ENCODE measurements around the gene NEGR1. TPM values are rescaled to one million over a fixed set of nuclear protein-coding genes. Genes with fewer than 3 reads are reported as not detected.

The NEGR1 gene
- total RNA-seq, 4 donors from 2014 or later, result 14.5 to 50.8 (median 29.1) TPM

DNA sequence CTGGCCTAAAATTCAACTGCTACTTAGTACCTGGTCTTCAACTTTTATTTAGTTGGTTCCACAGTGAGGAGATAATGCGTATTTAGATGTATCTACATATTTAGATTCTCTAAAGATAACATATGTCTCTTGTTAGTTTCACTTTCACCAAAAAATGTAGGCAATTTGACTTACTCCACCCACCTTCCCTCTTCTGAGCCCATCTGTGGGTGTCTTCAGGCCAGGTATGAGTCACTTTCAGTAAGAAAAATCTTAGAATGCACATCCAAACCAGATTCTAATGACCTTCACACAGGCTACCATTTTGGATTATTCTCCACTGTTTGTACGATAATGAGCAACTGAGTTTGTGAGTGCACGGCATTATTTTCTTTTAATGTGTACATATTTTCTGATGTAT lies 501.7 kb downstream of the NEGR1 start:
- DNase-seq (ENCODE audit: low spot score) (no peak), ATAC-seq (ENCODE audit: low FRiP score) (no peak)
- TF ChIP-seq, protein P1, sequence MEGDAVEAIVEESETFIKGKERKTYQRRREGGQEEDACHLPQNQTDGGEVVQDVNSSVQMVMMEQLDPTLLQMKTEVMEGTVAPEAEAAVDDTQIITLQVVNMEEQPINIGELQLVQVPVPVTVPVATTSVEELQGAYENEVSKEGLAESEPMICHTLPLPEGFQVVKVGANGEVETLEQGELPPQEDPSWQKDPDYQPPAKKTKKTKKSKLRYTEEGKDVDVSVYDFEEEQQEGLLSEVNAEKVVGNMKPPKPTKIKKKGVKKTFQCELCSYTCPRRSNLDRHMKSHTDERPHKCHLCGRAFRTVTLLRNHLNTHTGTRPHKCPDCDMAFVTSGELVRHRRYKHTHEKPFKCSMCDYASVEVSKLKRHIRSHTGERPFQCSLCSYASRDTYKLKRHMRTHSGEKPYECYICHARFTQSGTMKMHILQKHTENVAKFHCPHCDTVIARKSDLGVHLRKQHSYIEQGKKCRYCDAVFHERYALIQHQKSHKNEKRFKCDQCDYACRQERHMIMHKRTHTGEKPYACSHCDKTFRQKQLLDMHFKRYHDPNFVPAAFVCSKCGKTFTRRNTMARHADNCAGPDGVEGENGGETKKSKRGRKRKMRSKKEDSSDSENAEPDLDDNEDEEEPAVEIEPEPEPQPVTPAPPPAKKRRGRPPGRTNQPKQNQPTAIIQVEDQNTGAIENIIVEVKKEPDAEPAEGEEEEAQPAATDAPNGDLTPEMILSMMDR (IDR thresholded peaks at IDR 0.05), result no peak

DNA sequence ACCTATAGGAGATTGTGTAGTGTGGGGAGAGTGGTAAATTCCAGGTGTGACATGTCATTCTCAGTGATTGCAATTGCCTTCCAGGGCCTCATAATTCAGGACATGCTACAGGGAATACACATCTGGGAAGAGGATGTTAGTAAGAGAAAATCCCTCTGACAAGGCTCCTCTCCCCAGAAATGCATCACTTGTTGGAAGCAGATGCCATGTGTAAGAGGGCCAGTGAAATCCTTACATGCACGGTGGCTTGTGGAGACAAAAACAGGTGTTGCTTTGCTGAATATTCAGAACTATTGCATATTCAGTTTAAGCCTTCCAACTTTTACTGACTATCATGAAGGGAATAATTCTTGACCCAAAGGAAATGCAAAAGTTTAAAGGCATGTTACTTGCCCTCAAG lies 503.4 kb downstream of the NEGR1 start:
- TF ChIP-seq, protein P1 (IDR thresholded peaks at IDR 0.05), result no peak
- ATAC-seq (ENCODE audit: low FRiP score) (no peak), DNase-seq (ENCODE audit: low spot score) (no peak)

- TF ChIP-seq, protein P1 (IDR thresholded peaks at IDR 0.05), result no peak
- no peak for ATAC-seq (ENCODE audit: low FRiP score)
- DNase-seq (ENCODE audit: low spot score), result no peak
Measured at GRCh38 chr1:71777094-71777493, 505.2 kb downstream of the NEGR1 start.

- TF ChIP-seq, protein P1 (IDR thresholded peaks at IDR 0.05), result no peak
- ATAC-seq (ENCODE audit: low FRiP score) (no peak), DNase-seq (ENCODE audit: low spot score) (no peak)
Measured at GRCh38 chr1:71774705-71775104, 507.6 kb downstream of the NEGR1 start.

DNA sequence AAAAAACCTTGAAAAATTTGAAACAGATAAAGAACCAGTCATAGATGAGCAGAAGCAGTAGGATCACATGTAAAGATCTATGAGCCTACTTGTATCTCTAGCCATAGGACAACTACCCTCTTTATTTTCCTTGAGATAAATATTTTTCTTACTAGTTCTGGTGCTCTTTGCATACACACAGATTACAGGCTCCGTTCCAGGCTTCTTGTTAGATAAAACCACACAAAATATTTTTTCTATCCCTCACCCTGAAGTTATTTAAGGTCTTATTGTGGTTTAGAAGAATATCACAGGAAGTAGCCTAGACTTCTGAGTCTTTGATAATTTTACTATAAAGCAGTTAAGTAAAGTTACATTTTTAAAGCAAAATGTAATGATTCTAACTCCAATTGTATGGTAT lies 512.2 kb downstream of the NEGR1 start:
- DNase-seq (ENCODE audit: low spot score) (no peak), ATAC-seq (ENCODE audit: low FRiP score) (no peak)
- TF ChIP-seq, protein P1 (IDR thresholded peaks at IDR 0.05), result no peak

DNA sequence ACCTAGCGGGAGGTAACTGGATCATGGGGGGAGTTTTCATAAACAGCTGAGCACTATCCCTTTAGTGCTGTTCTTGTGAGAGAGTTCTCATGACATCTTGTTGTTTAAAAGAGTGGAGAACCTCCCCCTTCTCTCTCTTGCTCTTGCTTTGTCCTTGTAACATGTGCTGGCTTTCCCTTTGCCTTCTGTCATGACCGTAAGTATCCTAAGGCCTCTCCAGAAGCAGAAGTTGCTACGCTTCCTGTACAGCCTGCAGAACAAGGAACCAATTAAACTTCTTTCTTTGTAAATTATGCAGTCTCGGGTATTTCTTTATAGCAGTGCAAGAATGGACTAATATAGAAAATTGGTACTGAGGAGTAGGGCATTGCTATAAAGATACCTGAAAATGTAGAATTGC lies 515.6 kb downstream of the NEGR1 start:
- DNase-seq (ENCODE audit: low spot score) (no peak), ATAC-seq (ENCODE audit: low FRiP score) (no peak)
- TF ChIP-seq, protein P1 (IDR thresholded peaks at IDR 0.05), result no peak

DNA sequence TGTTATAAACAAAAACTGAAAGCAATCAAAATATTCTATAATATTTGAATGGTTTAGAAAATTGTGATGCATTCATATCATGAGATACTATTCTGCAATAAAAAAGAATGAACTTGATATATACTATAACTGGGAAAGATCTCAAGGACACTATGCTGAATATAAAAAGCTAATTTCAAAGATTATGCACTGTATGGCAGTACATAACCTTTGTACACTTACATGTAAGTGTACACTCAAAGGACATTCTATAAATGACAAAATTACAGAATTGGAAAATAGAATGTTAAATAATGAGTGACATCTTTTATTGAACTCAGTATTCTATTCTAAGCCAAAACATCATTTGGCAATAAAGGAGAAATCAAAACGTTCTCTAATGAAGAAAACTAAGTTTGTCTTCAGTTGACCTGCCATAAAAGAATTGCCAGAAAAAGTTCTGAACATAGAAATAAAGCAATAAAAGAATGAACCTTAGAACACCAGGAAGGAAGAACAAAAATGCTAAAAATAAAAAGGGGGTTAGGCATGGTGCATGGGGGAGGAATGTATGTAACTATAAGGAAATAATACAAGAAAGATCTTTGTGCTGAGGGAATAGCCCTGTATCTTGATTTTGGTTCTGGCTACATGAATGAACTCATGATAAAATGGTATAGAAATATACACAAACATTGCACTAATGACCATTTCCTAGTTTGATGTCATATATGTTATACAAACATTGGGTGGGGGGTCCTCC lies 519.7 kb downstream of the NEGR1 start:
- TF ChIP-seq, protein P1 (IDR thresholded peaks at IDR 0.05), result no peak
- DNase-seq (ENCODE audit: low spot score), result no peak
- no peak for ATAC-seq (ENCODE audit: low FRiP score)
